HepG2 (cell line): ENCODE data around the gene SLC51B. TPM values are rescaled to one million over a fixed set of nuclear protein-coding genes. Genes with fewer than 3 reads are reported as not detected.

Experiments
- AFF4 ChIP-seq: sonication (generic); formaldehyde crosslinking; IDR thresholded peaks from 2 replicates; pipeline ENCODE4 v1.4.0; 2020; ENCODE audit warnings: missing genetic modification reagents
- CREM ChIP-seq, 2 experiments: sonication (generic) in 1 of 2; formaldehyde crosslinking in 1 of 2; IDR thresholded peaks; 2 replicates each; pipeline versions ENCODE4 v1.4.0 to v1.6.1; 2016 to 2020; ENCODE audit warnings: antibody characterized with exemption in 1 of 2, mild to moderate bottlenecking in 1 of 2, missing genetic modification reagents in 1 of 2
- GATAD2A ChIP-seq: IDR thresholded peaks from 2 replicates; pipeline ENCODE4 v1.6.1; 2016
- GFI1 ChIP-seq: sonication (generic); formaldehyde crosslinking; IDR thresholded peaks from 2 replicates; pipeline ENCODE4 v1.5.0; 2020; ENCODE audit warnings: missing genetic modification reagents, mild to moderate bottlenecking, borderline replicate concordance
- HBP1 ChIP-seq: IDR thresholded peaks from 2 replicates; pipeline ENCODE4 v1.6.1; 2016; ENCODE audit warnings: low read depth, control low read depth
- RXRB ChIP-seq: IDR thresholded peaks from 2 replicates; pipeline ENCODE4 v1.6.1; 2016; ENCODE audit warnings: borderline replicate concordance, missing genetic modification reagents, missing compliant biosample characterization
- SMYD3 ChIP-seq: sonication (generic); formaldehyde crosslinking; IDR thresholded peaks from 2 replicates; pipeline ENCODE4 v1.8.1; 2023; ENCODE audit warnings: mild to moderate bottlenecking, missing genetic modification reagents
- SP5 ChIP-seq: IDR thresholded peaks from 2 replicates; pipeline ENCODE4 v1.6.1; 2016; ENCODE audit warnings: low read depth, borderline replicate concordance
- TBX3 ChIP-seq: fragments of 450-650 bp; IDR thresholded peaks from 2 replicates; pipeline ENCODE4 v1.6.1; 2017; ENCODE audit warnings: antibody characterized with exemption, mild to moderate bottlenecking, inconsistent platforms, borderline replicate concordance
- ZNF235 ChIP-seq: sonication (generic); formaldehyde crosslinking; IDR thresholded peaks from 2 replicates; pipeline ENCODE4 v1.8.1; 2023; ENCODE audit warnings: mild to moderate bottlenecking, missing genetic modification reagents, borderline replicate concordance
- ZNF24 ChIP-seq: fragments of 450-650 bp; IDR thresholded peaks from 2 replicates; pipeline ENCODE4 v1.6.1; 2017; ENCODE audit warnings: antibody characterized with exemption, mild to moderate bottlenecking
- ZNF274 ChIP-seq: sonication (generic); formaldehyde crosslinking; IDR thresholded peaks from 2 replicates; pipeline ENCODE4 v1.5.1; 2020; ENCODE audit warnings: mild to moderate bottlenecking, missing genetic modification reagents
- ZNF431 ChIP-seq: sonication (generic); formaldehyde crosslinking; IDR thresholded peaks from 2 replicates; pipeline ENCODE4 v1.9.0; 2022; ENCODE audit warnings: missing genetic modification reagents, low read depth, mild to moderate bottlenecking, borderline replicate concordance
- ZNF839 ChIP-seq: sonication (generic); formaldehyde crosslinking; IDR thresholded peaks from 2 replicates; pipeline ENCODE4 v1.4.0; 2020; ENCODE audit warnings: missing genetic modification reagents, mild to moderate bottlenecking, borderline replicate concordance
- ZNF841 ChIP-seq: sonication (generic); formaldehyde crosslinking; IDR thresholded peaks from 2 replicates; pipeline ENCODE4 v1.8.1; 2023; ENCODE audit warnings: missing genetic modification reagents, borderline replicate concordance
- ZNF878 ChIP-seq: sonication (generic); formaldehyde crosslinking; IDR thresholded peaks from 2 replicates; pipeline ENCODE4 v1.8.1; 2023; ENCODE audit warnings: mild to moderate bottlenecking, missing genetic modification reagents, moderate library complexity
- polyA plus RNA-seq, 8 experiments: library from polyadenylated mRNA; depleted of rRNA in 3 of 8; stranded (reverse) in 7 of 8; unstranded in 1 of 8; fragments of >200 nt; fragmentation: Illumina TruSeq in 4 of 8; extraction: Trizol in 4 of 8; gene quantifications; 2 replicates each; pipeline versions ENCODE4 v1.2.1 to v1.2.3, GENCODE V29; 2011 to 2016; ENCODE audit warnings: low read depth in 4 of 8, missing spikeins in 1 of 8, mixed read lengths in 1 of 8; ENCODE audit not compliant: insufficient read depth in 1 of 8
- total RNA-seq, 5 experiments: library from RNA; depleted of rRNA; stranded (reverse); fragments of >200 nt; fragmentation: Illumina TruSeq; extraction: Trizol; gene quantifications; 2 replicates each; pipeline ENCODE4 v1.2.3, GENCODE V29; 2016; ENCODE audit warnings: low read depth in 1 of 5
- TF ChIP-seq, protein P1 (sequence below): sonication (generic); formaldehyde crosslinking; IDR thresholded peaks from 2 replicates; pipeline ENCODE4 v1.4.0; 2020; ENCODE audit warnings: missing genetic modification reagents, mild to moderate bottlenecking, borderline replicate concordance
- TF ChIP-seq, protein P2 (sequence below): sonication (generic); formaldehyde crosslinking; IDR thresholded peaks from 2 replicates; pipeline ENCODE4 v1.5.0; 2020; ENCODE audit warnings: mild to moderate bottlenecking, missing genetic modification reagents

The SLC51B gene
- total and polyA plus RNA-seq, 2 of the 13 experiments (the other 11 are each of a cell fraction or from before 2014, with no cell fraction given), result 14.9 to 17.1 TPM

GRCh38 chr15:65056868-65057548 is 11.8 kb downstream of the SLC51B start (continued):
- TF ChIP-seq ZNF878 (no peak), ZNF839 (no peak), RXRB (peak; percentile 75), ZNF24 (no peak; the same call in 1 of the 2 replicates), ZNF235 (CRISPR knock-in tag) (no peak), GFI1 (CRISPR knock-in tag) (peak; percentile 77; the same call in 1 of the 2 replicates), TBX3 (peak; percentile 63; the same call in 1 of the 2 replicates), ZNF431 (CRISPR knock-in tag) (no peak), SP5 (CRISPR knock-in tag) (peak; percentile 51; the same call in 1 of the 2 replicates), GATAD2A (peak; percentile 96), CREM (IDR thresholded peaks at IDR 0.05) (peak; percentile 25; the same call in 1 of the 2 replicates), CREM (CRISPR knock-in tag; IDR thresholded peaks at IDR 0.05) (no peak), AFF4 (CRISPR knock-in tag) (no peak), SMYD3 (CRISPR knock-in tag) (no peak), ZNF841 (no peak), HBP1 (CRISPR knock-in tag) (peak; percentile 74; the same call in 1 of the 2 replicates), ZNF274 (CRISPR knock-in tag) (no peak)
- TF ChIP-seq, protein P1, sequence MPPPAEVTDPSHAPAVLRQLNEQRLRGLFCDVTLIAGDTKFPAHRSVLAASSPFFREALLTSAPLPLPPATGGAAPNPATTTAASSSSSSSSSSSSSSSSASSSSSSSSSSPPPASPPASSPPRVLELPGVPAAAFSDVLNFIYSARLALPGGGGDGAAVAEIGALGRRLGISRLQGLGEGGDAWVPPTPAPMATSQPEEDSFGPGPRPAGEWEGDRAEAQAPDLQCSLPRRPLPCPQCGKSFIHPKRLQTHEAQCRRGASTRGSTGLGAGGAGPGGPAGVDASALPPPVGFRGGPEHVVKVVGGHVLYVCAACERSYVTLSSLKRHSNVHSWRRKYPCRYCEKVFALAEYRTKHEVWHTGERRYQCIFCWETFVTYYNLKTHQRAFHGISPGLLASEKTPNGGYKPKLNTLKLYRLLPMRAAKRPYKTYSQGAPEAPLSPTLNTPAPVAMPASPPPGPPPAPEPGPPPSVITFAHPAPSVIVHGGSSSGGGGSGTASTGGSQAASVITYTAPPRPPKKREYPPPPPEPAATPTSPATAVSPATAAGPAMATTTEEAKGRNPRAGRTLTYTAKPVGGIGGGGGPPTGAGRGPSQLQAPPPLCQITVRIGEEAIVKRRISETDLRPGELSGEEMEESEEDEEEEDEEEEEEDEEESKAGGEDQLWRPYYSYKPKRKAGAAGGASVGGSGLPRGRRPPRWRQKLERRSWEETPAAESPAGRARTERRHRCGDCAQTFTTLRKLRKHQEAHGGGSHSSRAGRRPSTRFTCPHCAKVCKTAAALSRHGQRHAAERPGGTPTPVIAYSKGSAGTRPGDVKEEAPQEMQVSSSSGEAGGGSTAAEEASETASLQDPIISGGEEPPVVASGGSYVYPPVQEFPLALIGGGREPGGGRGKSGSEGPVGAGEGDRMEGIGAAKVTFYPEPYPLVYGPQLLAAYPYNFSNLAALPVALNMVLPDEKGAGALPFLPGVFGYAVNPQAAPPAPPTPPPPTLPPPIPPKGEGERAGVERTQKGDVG (CRISPR knock-in tag), result no peak
- TF ChIP-seq, protein P2, sequence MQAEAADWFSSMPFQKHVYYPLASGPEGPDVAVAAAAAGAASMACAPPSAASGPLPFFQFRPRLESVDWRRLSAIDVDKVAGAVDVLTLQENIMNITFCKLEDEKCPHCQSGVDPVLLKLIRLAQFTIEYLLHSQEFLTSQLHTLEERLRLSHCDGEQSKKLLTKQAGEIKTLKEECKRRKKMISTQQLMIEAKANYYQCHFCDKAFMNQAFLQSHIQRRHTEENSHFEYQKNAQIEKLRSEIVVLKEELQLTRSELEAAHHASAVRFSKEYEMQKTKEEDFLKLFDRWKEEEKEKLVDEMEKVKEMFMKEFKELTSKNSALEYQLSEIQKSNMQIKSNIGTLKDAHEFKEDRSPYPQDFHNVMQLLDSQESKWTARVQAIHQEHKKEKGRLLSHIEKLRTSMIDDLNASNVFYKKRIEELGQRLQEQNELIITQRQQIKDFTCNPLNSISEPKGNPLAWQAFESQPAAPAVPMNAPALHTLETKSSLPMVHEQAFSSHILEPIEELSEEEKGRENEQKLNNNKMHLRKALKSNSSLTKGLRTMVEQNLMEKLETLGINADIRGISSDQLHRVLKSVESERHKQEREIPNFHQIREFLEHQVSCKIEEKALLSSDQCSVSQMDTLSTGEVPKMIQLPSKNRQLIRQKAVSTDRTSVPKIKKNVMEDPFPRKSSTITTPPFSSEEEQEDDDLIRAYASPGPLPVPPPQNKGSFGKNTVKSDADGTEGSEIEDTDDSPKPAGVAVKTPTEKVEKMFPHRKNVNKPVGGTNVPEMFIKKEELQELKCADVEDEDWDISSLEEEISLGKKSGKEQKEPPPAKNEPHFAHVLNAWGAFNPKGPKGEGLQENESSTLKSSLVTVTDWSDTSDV, result no peak
